ENCODE results near the gene IFNA13.

DNA sequence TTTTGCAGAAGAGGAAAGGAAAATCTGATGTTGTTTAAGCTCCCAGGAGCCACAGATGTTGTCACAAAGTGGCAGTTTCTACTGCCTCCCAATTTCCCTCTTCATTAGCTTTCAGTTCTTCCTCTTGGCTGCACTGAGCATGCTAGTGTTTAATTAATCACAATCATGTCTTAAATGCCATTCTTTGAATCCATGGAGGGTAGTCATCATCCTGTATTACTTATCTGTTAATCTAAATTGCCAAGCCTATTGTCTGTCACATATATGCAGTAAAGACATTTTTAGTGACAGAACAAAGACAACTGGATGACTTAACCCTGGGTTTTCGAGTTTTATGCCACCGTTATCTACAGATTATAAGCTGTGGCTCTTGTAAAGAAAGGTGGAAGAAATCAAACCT, 47.4 kb downstream of the IFNA13 start:
- TF ChIP-seq, protein P1, sequence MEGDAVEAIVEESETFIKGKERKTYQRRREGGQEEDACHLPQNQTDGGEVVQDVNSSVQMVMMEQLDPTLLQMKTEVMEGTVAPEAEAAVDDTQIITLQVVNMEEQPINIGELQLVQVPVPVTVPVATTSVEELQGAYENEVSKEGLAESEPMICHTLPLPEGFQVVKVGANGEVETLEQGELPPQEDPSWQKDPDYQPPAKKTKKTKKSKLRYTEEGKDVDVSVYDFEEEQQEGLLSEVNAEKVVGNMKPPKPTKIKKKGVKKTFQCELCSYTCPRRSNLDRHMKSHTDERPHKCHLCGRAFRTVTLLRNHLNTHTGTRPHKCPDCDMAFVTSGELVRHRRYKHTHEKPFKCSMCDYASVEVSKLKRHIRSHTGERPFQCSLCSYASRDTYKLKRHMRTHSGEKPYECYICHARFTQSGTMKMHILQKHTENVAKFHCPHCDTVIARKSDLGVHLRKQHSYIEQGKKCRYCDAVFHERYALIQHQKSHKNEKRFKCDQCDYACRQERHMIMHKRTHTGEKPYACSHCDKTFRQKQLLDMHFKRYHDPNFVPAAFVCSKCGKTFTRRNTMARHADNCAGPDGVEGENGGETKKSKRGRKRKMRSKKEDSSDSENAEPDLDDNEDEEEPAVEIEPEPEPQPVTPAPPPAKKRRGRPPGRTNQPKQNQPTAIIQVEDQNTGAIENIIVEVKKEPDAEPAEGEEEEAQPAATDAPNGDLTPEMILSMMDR (IDR thresholded peaks at IDR 0.05), result no peak
- TF ChIP-seq POLR2A (IDR thresholded peaks at IDR 0.05), result no peak

Data from testis (tissue), 2 donors.